GM23248 (cell line): ENCODE measurements around the gene EHD3. TPM values are rescaled to one million over a fixed set of nuclear protein-coding genes. Genes with fewer than 3 reads are reported as not detected.
"Not testable (repeated sequence)": the region's sequence is repeated elsewhere in the genome, so short reads cannot be mapped to it uniquely, and the experiment has no call there.

ENCODE experiments used
- DNase-seq: peaks from one replicate; pipeline ENCODE4 v3.0.0-alpha.2; 2015
- H2AFZ ChIP-seq: fragments of 200-600 bp; sonication (generic); 2 replicates; pipeline ENCODE4 v1.6.1; 2016; ENCODE audit warnings: antibody characterized with exemption
- H3F3A ChIP-seq: fragments of 200-600 bp; sonication (generic); 2 replicates; pipeline ENCODE4 v1.6.1; 2016; ENCODE audit warnings: mild to moderate bottlenecking, antibody characterized with exemption, mixed run types; ENCODE audit not compliant: insufficient read depth
- H3K27ac ChIP-seq: fragments of 200-600 bp; sonication (generic); 2 replicates; pipeline ENCODE4 v1.5.1; 2016; ENCODE audit warnings: mild to moderate bottlenecking
- H3K27me3 ChIP-seq: fragments of 200-600 bp; sonication (generic); replicated peaks from 2 replicates; pipeline ENCODE4 v1.6.1; 2016; ENCODE audit warnings: mild to moderate bottlenecking; ENCODE audit not compliant: insufficient read depth
- H3K36me3 ChIP-seq: fragments of 200-600 bp; sonication (generic); 2 replicates; pipeline ENCODE4 v1.6.1; 2016; ENCODE audit warnings: low read depth, mild to moderate bottlenecking
- H3K4me1 ChIP-seq: fragments of 200-600 bp; sonication (generic); 2 replicates; pipeline ENCODE4 v1.6.1; 2016; ENCODE audit warnings: mild to moderate bottlenecking; ENCODE audit not compliant: insufficient read depth
- H3K4me2 ChIP-seq: fragments of 200-600 bp; sonication (generic); one replicate; pipeline ENCODE4 v1.6.1; 2016; ENCODE audit warnings: mild to moderate bottlenecking; ENCODE audit not compliant: unreplicated experiment
- H3K4me3 ChIP-seq: fragments of 200-600 bp; sonication (generic); 2 replicates; pipeline ENCODE4 v1.5.1; 2016; ENCODE audit warnings: mild to moderate bottlenecking
- H3K79me2 ChIP-seq: fragments of 200-600 bp; sonication (generic); 2 replicates; pipeline ENCODE4 v1.6.1; 2016; ENCODE audit warnings: mild to moderate bottlenecking; ENCODE audit not compliant: insufficient read depth
- H3K9ac ChIP-seq: fragments of 200-600 bp; sonication (generic); 2 replicates; pipeline ENCODE4 v1.6.1; 2016; ENCODE audit warnings: mild to moderate bottlenecking
- H3K9me2 ChIP-seq: fragments of 200-600 bp; sonication (generic); 2 replicates; pipeline ENCODE4 v1.6.1; 2016; ENCODE audit warnings: mixed run types, mild to moderate bottlenecking, moderate library complexity; ENCODE audit not compliant: insufficient read depth
- H3K9me3 ChIP-seq: fragments of 200-600 bp; sonication (generic); one replicate; pipeline ENCODE4 v1.6.1; 2017; ENCODE audit warnings: low read depth
- H4K20me1 ChIP-seq: fragments of 200-600 bp; sonication (generic); 2 replicates; pipeline ENCODE4 v1.6.0; 2016; ENCODE audit not compliant: insufficient read depth
- EZH2 ChIP-seq: fragments of 200-600 bp; sonication (generic); IDR thresholded peaks from 2 replicates; pipeline ENCODE4 v1.6.1; 2018; ENCODE audit warnings: antibody characterized with exemption, mild to moderate bottlenecking; ENCODE audit not compliant: insufficient read depth, poor library complexity, severe bottlenecking
- EZH2phosphoT487 ChIP-seq: fragments of 200-600 bp; sonication (generic); IDR thresholded peaks from 2 replicates; pipeline ENCODE4 v1.6.1; 2018; ENCODE audit warnings: antibody characterized with exemption, moderate library complexity, mild to moderate bottlenecking, low read depth; ENCODE audit not compliant: insufficient read depth
- WGBS, 2 experiments: methylation state at CpG; one replicate each; pipeline ENCODE4 v1.1.6; 2015 to 2017; ENCODE audit warnings: low lambda C conversion rate in 2 of 2, low coverage in 1 of 2; ENCODE audit errors: missing lambda C conversion rate in 2 of 2; 5-methylcytosine and 5-hydroxymethylcytosine counted together
- in situ Hi-C: fragments of 300-500 bp; cut with MboI; formaldehyde crosslinking; loops from 2 replicates; pipeline ENCODE4 v1.15.0; 2020
- polyA plus RNA-seq: library from polyadenylated mRNA; unstranded; fragments of >200 nt; fragmentation: Nextera tagmentation; extraction: Ambion mirVana; gene quantifications from 2 replicates; pipeline ENCODE4 v1.2.1, GENCODE V29; 2016
- total RNA-seq: library from RNA; depleted of rRNA; stranded (reverse); fragments of >200 nt; shearing (Covaris generic); gene quantifications from 2 replicates; pipeline ENCODE4 v1.2.3, GENCODE V29; 2014

EHD3 gene
- total and polyA plus RNA-seq, 2 experiments from 2014 or later: 25.9 to 33.6 TPM

GRCh38 chr2:31282634-31283033 is 48.7 kb downstream of the EHD3 start:
- peaks cover 6% of the 10 kb centered on the region; the same call in 1 of the 2 replicates for H3F3A ChIP-seq
- WGBS, 2 experiments: 65 to 78% methylated on average over 2 of the region's 2 CpGs
- DNase-seq: no peak
- H3K9me3 ChIP-seq: no peaks in the 10 kb centered on the region
- no peaks in the 10 kb centered on the region for H3K27me3 ChIP-seq
- TF ChIP-seq EZH2 (no peak), EZH2phosphoT487 (no peak)
- no peaks in the 10 kb centered on the region for H3K79me2 ChIP-seq
- in situ Hi-C loops: no loop called here
- H3K4me3 ChIP-seq: no peak overlapping the region
- no peaks in the 10 kb centered on the region for H4K20me1 ChIP-seq
- peaks cover 10% of the 10 kb centered on the region for H3K4me1 ChIP-seq
- no peak overlapping the region for H3K9ac ChIP-seq
- no peak overlapping the region for H3K27ac ChIP-seq
- H2AFZ ChIP-seq: no peak overlapping the region
- no peaks in the 10 kb centered on the region; the same call in 1 of the 2 replicates for H3K9me2 ChIP-seq
- no peaks in the 10 kb centered on the region for H3K36me3 ChIP-seq
- no peak overlapping the region for H3K4me2 ChIP-seq

DNA sequence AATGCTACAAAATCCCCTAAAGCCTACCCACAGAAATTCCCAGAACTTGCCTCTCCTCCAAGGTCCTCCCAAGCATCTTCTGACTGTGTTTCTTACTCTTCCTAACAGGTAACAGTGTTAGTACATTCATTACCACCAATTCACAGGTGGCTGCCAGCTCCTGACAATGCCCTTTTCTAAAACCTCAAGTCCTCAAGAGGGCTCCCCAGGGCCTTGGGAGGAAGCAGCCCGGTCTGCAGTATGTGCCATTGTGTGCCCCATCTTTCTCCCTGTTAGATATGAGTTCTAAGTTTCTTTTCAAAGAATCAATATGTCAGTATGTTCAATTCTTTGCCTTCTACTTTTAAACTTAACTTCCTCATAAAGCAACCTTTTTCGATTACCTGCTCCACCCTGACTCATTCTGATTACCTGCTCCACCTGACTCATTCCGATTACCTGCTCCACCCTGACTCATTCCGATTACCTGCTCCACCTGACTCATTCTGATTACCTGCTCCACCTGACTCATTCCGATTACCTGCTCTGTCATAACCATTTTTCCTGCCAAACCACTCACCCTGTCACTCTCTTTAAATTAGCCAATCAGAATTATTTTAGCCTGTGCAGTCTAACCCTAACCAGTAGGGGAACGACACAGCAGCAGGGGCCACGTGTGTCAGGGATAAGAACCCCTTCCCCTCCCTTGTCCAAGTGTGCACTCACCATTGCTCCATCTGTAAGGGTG is 49.4 kb downstream of the EHD3 start:
- in situ Hi-C loops, H3K9ac ChIP-seq, H4K20me1 ChIP-seq, H3K27ac ChIP-seq, H3K9me2 ChIP-seq, H3K4me2 ChIP-seq, H3K9me3 ChIP-seq, H3K27me3 ChIP-seq, H2AFZ ChIP-seq, H3K79me2 ChIP-seq, H3K36me3 ChIP-seq, DNase-seq, H3K4me3 ChIP-seq: not testable (repeated sequence)
- 53 to 58% methylated on average over 7 of the region's 7 CpGs for WGBS, 2 experiments
- Histone ChIP-seq H3K4me1 (peaks cover 17% of the 10 kb centered on the region), H3F3A (peaks cover 14% of the 10 kb centered on the region; the same call in 1 of the 2 replicates)

DNA sequence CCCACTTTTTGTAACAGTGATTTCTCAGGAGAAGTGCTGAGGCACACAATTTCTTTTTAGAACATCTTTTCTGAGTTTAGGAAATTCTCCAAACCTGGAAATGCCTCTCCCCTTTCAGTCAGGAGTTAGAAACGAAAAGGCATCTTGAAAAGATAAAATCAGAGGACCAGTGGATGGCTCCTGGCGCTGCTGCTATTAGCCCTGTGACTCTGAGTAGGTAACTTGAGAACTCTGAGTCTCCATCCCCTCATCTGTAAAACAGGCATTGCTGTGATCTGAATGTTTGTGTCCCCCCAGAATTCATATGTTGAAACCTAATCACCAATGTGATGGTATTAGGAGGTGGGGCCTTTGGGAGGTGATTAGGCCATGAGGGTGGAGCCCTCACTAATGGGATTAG is 50.2 kb downstream of the EHD3 start:
- peaks cover 17% of the 10 kb centered on the region; the same call in 1 of the 2 replicates for H3F3A ChIP-seq
- no peak overlapping the region for H3K27ac ChIP-seq
- no peaks in the 10 kb centered on the region for H3K27me3 ChIP-seq
- no peaks in the 10 kb centered on the region for H3K36me3 ChIP-seq
- no peak for DNase-seq
- no peak overlapping the region for H3K4me2 ChIP-seq
- peaks cover 20% of the 10 kb centered on the region for H3K4me1 ChIP-seq
- H3K79me2 ChIP-seq: no peaks in the 10 kb centered on the region
- no peak for TF ChIP-seq EZH2phosphoT487
- TF ChIP-seq EZH2: no peak
- H4K20me1 ChIP-seq: no peaks in the 10 kb centered on the region
- WGBS, 2 experiments: 63 to 71% methylated on average over 2 of the region's 2 CpGs
- H2AFZ ChIP-seq: no peak overlapping the region
- H3K9ac ChIP-seq: no peak overlapping the region
- H3K4me3 ChIP-seq: no peak overlapping the region
- H3K9me3 ChIP-seq: no peaks in the 10 kb centered on the region
- in situ Hi-C loops: no loop called here
- no peaks in the 10 kb centered on the region; the same call in 1 of the 2 replicates for H3K9me2 ChIP-seq

GRCh38 chr2:31286230-31286629 is 52.3 kb downstream of the EHD3 start:
- H3K4me3 ChIP-seq: no peak overlapping the region
- peaks cover 20% of the 10 kb centered on the region for H3K4me1 ChIP-seq
- H2AFZ ChIP-seq: no peak overlapping the region
- no peak overlapping the region for H3K27ac ChIP-seq
- H3K79me2 ChIP-seq: no peaks in the 10 kb centered on the region
- no peak overlapping the region for H3K9ac ChIP-seq
- 63 to 73% methylated on average over 4 of the region's 4 CpGs for WGBS, 2 experiments
- no peaks in the 10 kb centered on the region for H4K20me1 ChIP-seq
- H3K9me3 ChIP-seq: no peaks in the 10 kb centered on the region
- no peak overlapping the region for H3K4me2 ChIP-seq
- DNase-seq: no peak
- peaks cover 17% of the 10 kb centered on the region; the same call in 1 of the 2 replicates for H3F3A ChIP-seq
- H3K9me2 ChIP-seq: no peaks in the 10 kb centered on the region
- TF ChIP-seq EZH2phosphoT487 (no peak), EZH2 (no peak)
- H3K27me3 ChIP-seq: no peaks in the 10 kb centered on the region
- in situ Hi-C loops: no loop called here
- no peaks in the 10 kb centered on the region for H3K36me3 ChIP-seq
